HepG2 (cell line): ENCODE results near the gene THSD4. TPM values are rescaled to one million over a fixed set of nuclear protein-coding genes. Genes with fewer than 3 reads are reported as not detected.

Experiments
- ATAC-seq: fragments of 200-7000 bp; cut with Tn5 transposase; 3 replicates; pipeline ENCODE4 v1.9.1; 2020; ENCODE audit warnings: mild to moderate bottlenecking, moderate library complexity
- BruUV-seq: library from RNA; stranded (reverse); fragments of 400-500 nt; replicated peaks from 2 replicates; lab custom pipeline; 2021; lab: Mats Ljungman, UMichigan
- CTCF ChIA-PET: fragments of 300-600 bp; formaldehyde crosslinking; extraction: SDS; loops from one replicate; lab custom pipeline; 2021; ENCODE audit warnings: low total read pairs, inconsistent platforms, low intra/inter-chr PET ratio; lab: Yijun Ruan, JAX
- POLR2A ChIA-PET: fragments of 350-600 bp; sonication (Branson Sonifier 250); formaldehyde crosslinking; loops from one replicate; lab custom pipeline; 2020; ENCODE audit warnings: antibody characterized with exemption, inconsistent platforms; lab: Yijun Ruan, JAX
- DNase-seq: peaks from one replicate; pipeline ENCODE4 v3.0.0-alpha.2; 2015; ENCODE audit warnings: low spot score
- FAIRE-seq: peaks from 3 replicates; lab custom pipeline; 2011; peaks lifted over from hg19 to GRCh38; lab: Jason Lieb, UNC
- H2AFZ ChIP-seq: one replicate; pipeline ENCODE4 v1.6.1; 2011; ENCODE audit warnings: low read length, inconsistent platforms
- H3K27ac ChIP-seq: fragments of 300-600 bp; 3 replicates; pipeline ENCODE4 v1.8.0; 2011; ENCODE audit warnings: mixed run types, mild to moderate bottlenecking, mixed read lengths, low read length, inconsistent platforms; ENCODE audit not compliant: insufficient read depth; ENCODE audit errors: extremely low read length
- H3K27me3 ChIP-seq, 2 experiments: fragments of 200-600 bp in 1 of 2; 2 replicates in 1 of 2; 3 replicates in 1 of 2; pipeline versions ENCODE4 v1.6.0 to v1.8.0; 2011; ENCODE audit warnings: low read length in 2 of 2, mild to moderate bottlenecking in 2 of 2, moderate library complexity in 2 of 2, inconsistent platforms in 1 of 2; ENCODE audit not compliant: insufficient read depth in 2 of 2, control insufficient read depth in 1 of 2
- H3K36me3 ChIP-seq, 2 experiments: fragments of 200-600 bp in 1 of 2; replicated peaks in 1 of 2; 2 replicates in 1 of 2; 3 replicates in 1 of 2; pipeline versions ENCODE4 v1.5.1 to v1.8.0; 2011; ENCODE audit warnings: low read length in 2 of 2, inconsistent platforms in 1 of 2; ENCODE audit not compliant: insufficient read depth in 2 of 2, control insufficient read depth in 1 of 2
- H3K4me1 ChIP-seq: 2 replicates; pipeline ENCODE4 v1.5.1; 2012; ENCODE audit warnings: low read length, inconsistent platforms; ENCODE audit not compliant: insufficient read depth
- H3K4me2 ChIP-seq: 2 replicates; pipeline ENCODE4 v1.6.0; 2011; ENCODE audit warnings: low read depth, low read length, inconsistent platforms
- H3K4me3 ChIP-seq, 3 experiments: fragments of 200-600 bp in 1 of 3; sonication (generic), shearing (Covaris generic) in 1 of 3; replicated peaks in 1 of 3; 2 replicates each; pipeline ENCODE4 v1.5.1; 2011 to 2016; ENCODE audit warnings: low read length in 3 of 3, inconsistent platforms in 2 of 3, low read depth in 2 of 3, mild to moderate bottlenecking in 2 of 3, control low read depth in 1 of 3, mixed read lengths in 1 of 3; ENCODE audit not compliant: insufficient read depth in 1 of 3
- H3K79me2 ChIP-seq: one replicate; pipeline ENCODE4 v1.6.1; 2011; ENCODE audit warnings: low read length, inconsistent platforms; ENCODE audit not compliant: insufficient read depth
- H3K9ac ChIP-seq: 2 replicates; pipeline ENCODE4 v1.6.0; 2011; ENCODE audit warnings: mild to moderate bottlenecking, low read depth, low read length, inconsistent platforms; ENCODE audit not compliant: insufficient read depth
- H3K9me3 ChIP-seq: 2 replicates; pipeline ENCODE4 v1.5.1; 2012; ENCODE audit warnings: mild to moderate bottlenecking, low read length
- H4K20me1 ChIP-seq: 2 replicates; pipeline ENCODE4 v1.6.0; 2011; ENCODE audit warnings: inconsistent platforms, mild to moderate bottlenecking, low read length, moderate library complexity; ENCODE audit not compliant: insufficient read depth
- ZNF317 ChIP-seq: sonication (generic); formaldehyde crosslinking; IDR thresholded peaks from 2 replicates; pipeline ENCODE4 v1.5.0; 2020; ENCODE audit warnings: mild to moderate bottlenecking, missing genetic modification reagents
- WGBS: methylation state at CpG from one replicate; pipeline ENCODE4 v1.1.6; 2017; ENCODE audit warnings: low lambda C conversion rate; 5-methylcytosine and 5-hydroxymethylcytosine counted together
- in situ Hi-C: cut with HindIII; loops from 2 replicates; pipeline ENCODE4 v1.10.0; 2017; ENCODE audit warnings: low pct_unique_long_range_greater_than_20kb; ENCODE audit not compliant: extremely low pct_ligation_motif_present
- intact Hi-C: fragments of 100-400 bp; cut with micrococcal nuclease; formaldehyde crosslinking; loops from one replicate; pipeline ENCODE4 v1.10.0; 2022; ENCODE audit not compliant: unreplicated experiment
- polyA plus RNA-seq, 8 experiments: library from polyadenylated mRNA; depleted of rRNA in 3 of 8; stranded (reverse) in 7 of 8; unstranded in 1 of 8; fragments of >200 nt; fragmentation: Illumina TruSeq in 4 of 8; extraction: Trizol in 4 of 8; gene quantifications; 2 replicates each; pipeline versions ENCODE4 v1.2.1 to v1.2.3, GENCODE V29; 2011 to 2016; ENCODE audit warnings: low read depth in 4 of 8, missing spikeins in 1 of 8, mixed read lengths in 1 of 8; ENCODE audit not compliant: insufficient read depth in 1 of 8
- total RNA-seq, 5 experiments: library from RNA; depleted of rRNA; stranded (reverse); fragments of >200 nt; fragmentation: Illumina TruSeq; extraction: Trizol; gene quantifications; 2 replicates each; pipeline ENCODE4 v1.2.3, GENCODE V29; 2016; ENCODE audit warnings: low read depth in 1 of 5
- TF ChIP-seq, protein P1 (sequence below): sonication (generic); formaldehyde crosslinking; IDR thresholded peaks from 2 replicates; pipeline ENCODE4 v1.9.0; 2021; ENCODE audit warnings: missing genetic modification reagents, borderline replicate concordance
- TF ChIP-seq, protein P2 (sequence below): sonication (generic); formaldehyde crosslinking; IDR thresholded peaks from 2 replicates; pipeline ENCODE4 v1.8.1; 2023; ENCODE audit warnings: missing genetic modification reagents, mild to moderate bottlenecking, borderline replicate concordance

The THSD4 gene
- total and polyA plus RNA-seq, 2 of the 13 experiments (the other 11 are each of a cell fraction or from before 2014, with no cell fraction given), result 0.07 to 0.21 TPM

DNA sequence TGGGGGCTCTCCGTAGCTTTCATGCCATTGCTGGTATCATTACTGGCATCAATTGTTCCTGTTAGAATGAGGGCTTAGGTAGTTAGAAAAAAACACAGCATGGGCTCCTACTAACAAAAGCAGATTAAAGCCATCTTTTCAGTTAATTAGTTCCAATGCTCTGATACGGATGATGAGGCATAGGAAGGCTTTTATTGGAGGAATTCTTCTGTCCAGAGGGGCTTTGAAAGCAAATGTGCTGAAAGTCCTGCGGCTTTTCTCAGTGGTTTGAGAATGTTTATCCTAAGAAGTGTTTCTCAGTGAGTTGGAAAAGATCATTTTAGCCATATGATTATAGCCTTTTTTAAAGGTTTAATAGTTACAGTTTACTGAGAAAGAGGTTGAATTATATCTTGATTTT, 198.5 kb downstream of the THSD4 start (continued):
- TF ChIP-seq, protein P1, sequence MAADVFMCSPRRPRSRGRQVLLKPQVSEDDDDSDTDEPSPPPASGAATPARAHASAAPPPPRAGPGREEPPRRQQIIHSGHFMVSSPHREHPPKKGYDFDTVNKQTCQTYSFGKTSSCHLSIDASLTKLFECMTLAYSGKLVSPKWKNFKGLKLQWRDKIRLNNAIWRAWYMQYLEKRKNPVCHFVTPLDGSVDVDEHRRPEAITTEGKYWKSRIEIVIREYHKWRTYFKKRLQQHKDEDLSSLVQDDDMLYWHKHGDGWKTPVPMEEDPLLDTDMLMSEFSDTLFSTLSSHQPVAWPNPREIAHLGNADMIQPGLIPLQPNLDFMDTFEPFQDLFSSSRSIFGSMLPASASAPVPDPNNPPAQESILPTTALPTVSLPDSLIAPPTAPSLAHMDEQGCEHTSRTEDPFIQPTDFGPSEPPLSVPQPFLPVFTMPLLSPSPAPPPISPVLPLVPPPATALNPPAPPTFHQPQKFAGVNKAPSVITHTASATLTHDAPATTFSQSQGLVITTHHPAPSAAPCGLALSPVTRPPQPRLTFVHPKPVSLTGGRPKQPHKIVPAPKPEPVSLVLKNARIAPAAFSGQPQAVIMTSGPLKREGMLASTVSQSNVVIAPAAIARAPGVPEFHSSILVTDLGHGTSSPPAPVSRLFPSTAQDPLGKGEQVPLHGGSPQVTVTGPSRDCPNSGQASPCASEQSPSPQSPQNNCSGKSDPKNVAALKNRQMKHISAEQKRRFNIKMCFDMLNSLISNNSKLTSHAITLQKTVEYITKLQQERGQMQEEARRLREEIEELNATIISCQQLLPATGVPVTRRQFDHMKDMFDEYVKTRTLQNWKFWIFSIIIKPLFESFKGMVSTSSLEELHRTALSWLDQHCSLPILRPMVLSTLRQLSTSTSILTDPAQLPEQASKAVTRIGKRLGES (CRISPR knock-in tag), result no peak

DNA sequence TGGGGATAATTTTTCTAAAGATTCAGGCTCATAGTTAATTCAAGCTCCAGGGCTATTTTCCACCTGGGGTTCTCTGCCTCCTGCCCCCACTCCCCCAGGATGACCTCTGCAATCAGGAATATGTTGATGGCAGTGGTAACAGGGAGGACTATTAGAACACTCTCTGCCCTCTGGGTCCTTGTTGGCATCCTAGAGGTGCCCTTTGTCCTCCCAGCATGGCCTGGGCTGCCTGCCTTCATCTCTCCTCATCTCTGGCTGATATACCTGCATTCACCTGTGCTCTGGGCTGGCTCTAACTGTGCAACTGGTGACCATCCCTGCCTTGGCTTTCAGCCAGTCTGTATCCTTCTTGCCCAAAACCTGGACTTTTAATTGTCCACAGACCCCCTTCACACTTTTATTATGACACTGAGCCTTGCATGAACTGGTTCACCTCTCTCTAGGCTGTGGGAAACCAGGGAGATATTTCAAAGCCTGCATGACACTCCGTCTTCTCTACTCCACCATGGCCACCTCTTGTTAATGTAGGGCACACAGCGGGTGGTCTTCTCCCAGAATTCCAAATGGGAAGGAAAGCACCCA, 199.8 kb downstream of the THSD4 start:
- no peak overlapping the region for H3K4me2 ChIP-seq
- CTCF ChIA-PET, result no interaction called here
- 3% methylated on average over 2 of the region's 2 CpGs for WGBS
- H3K27ac ChIP-seq, result no peak overlapping the region
- no TSS peak for BruUV-seq
- H3K9me3 ChIP-seq, result no peaks in the 10 kb centered on the region
- H3K9ac ChIP-seq, result no peak overlapping the region
- TF ChIP-seq, protein P2, sequence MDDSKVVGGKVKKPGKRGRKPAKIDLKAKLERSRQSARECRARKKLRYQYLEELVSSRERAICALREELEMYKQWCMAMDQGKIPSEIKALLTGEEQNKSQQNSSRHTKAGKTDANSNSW (CRISPR knock-in tag), result no peak
- TF ChIP-seq ZNF317 (CRISPR knock-in tag), result no peak
- TF ChIP-seq, all 625 proteins: peak for 0
- Histone ChIP-seq H4K20me1 (no peaks in the 10 kb centered on the region), H3K4me1 (no peaks in the 10 kb centered on the region), H3K4me3 (no peak overlapping the region), H3K36me3 (no peaks in the 10 kb centered on the region), H3K27me3 (no peaks in the 10 kb centered on the region; a peak in 1 of 5 replicates), H3K79me2 (no peaks in the 10 kb centered on the region), H2AFZ (no peak overlapping the region)
- ATAC-seq (no peak), FAIRE-seq (no peak), DNase-seq (no peak)
- in situ Hi-C loops, result no loop called here
- POLR2A ChIA-PET, result no interaction called here
- intact Hi-C loops, result no loop called here
